Tibial nerve (tissue), 4 donors: Measurements from ENCODE around the gene UGGT2. TPM values are rescaled to one million over a fixed set of nuclear protein-coding genes. Genes with fewer than 3 reads are reported as not detected.

Experiments
- DNase-seq, 2 donors: peaks; one replicate each; pipeline ENCODE4 v3.0.0-alpha.2; 2019; ENCODE audit warnings: low spot score in 2 of 2
- H3K27ac ChIP-seq, 4 donors: fragments of 200-600 bp; sonication (generic) in 3 of 4; one replicate each; pipeline ENCODE4 v1.5.1; 2017 to 2019; ENCODE audit warnings: mild to moderate bottlenecking in 1 of 4
- H3K27me3 ChIP-seq, 2 donors: fragments of 200-600 bp; sonication (generic) in 1 of 2; one replicate each; pipeline versions ENCODE4 v1.5.1 to v1.6.0; 2017 to 2019
- H3K36me3 ChIP-seq, 3 donors: fragments of 200-600 bp; sonication (generic); one replicate each; pipeline ENCODE4 v1.5.1; 2018 to 2019
- H3K4me1 ChIP-seq, 4 donors: fragments of 200-600 bp; sonication (generic) in 3 of 4; one replicate each; pipeline ENCODE4 v1.5.1; 2017 to 2019
- H3K4me3 ChIP-seq, 4 donors: fragments of 200-600 bp; sonication (generic) in 3 of 4; one replicate each; pipeline ENCODE4 v1.5.1; 2017 to 2019; ENCODE audit warnings: mild to moderate bottlenecking in 1 of 4, moderate library complexity in 1 of 4
- H3K9me3 ChIP-seq, 4 donors: fragments of 200-600 bp; sonication (generic) in 3 of 4; one replicate each; pipeline ENCODE4 v1.5.1; 2017 to 2019
- EP300 ChIP-seq, 2 donors: sonication (generic); formaldehyde crosslinking; IDR thresholded peaks; one replicate each; pipeline ENCODE4 v1.6.1; 2017; ENCODE audit warnings: antibody characterized with exemption in 2 of 2, mild to moderate bottlenecking in 1 of 2
- POLR2A ChIP-seq, 2 donors: fragments of 450-650 bp; IDR thresholded peaks; one replicate each; pipeline ENCODE4 v1.6.1; 2017; ENCODE audit warnings: antibody characterized with exemption in 2 of 2, mild to moderate bottlenecking in 2 of 2, moderate library complexity in 2 of 2
- WGBS, 2 donors: methylation state at CpG; one replicate each; pipeline ENCODE4 v1.1.5; 2018; 5-methylcytosine and 5-hydroxymethylcytosine counted together
- total RNA-seq, 4 donors: library from RNA; depleted of rRNA; stranded (reverse); fragments of >200 nt; gene quantifications; one replicate each; pipeline ENCODE4 v1.1.0, GENCODE V29; 2016
- TF ChIP-seq, protein P1 (sequence below), 5 experiments: fragments of 200-600 bp in 3 of 5; fragments of 450-650 bp in 2 of 5; sonication (generic) in 3 of 5; IDR thresholded peaks; one replicate each; pipeline ENCODE4 v1.5.1; 2016 to 2019; ENCODE audit warnings: antibody characterized with exemption in 5 of 5, mild to moderate bottlenecking in 3 of 5, moderate library complexity in 2 of 5

UGGT2 gene
- total RNA-seq, 4 donors from 2014 or later, result 47.7 to 62.4 (median 61.0) TPM

DNA sequence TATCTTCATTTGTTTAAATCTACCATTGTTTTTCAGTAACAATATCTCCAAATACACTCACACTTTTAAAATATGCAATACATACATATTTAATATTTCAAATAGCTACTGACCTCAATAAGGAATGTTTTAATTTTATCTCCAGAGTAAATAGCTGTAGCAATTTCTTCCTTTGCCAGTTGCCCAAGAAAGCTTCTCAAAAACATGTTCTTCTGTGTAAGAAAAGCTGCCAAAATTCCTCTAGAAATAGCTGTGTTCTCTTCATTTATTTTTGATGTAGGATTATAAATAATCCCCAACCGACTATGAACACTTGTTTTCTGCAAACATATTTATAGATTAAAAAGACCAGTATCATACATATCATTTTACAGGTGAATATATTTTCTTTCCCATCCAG, 150.5 kb downstream of the UGGT2 start:
- DNase-seq, result no peak
- H3K27ac ChIP-seq, result no peak overlapping the region
- no peaks in the 10 kb centered on the region for H3K4me1 ChIP-seq
- TF ChIP-seq, protein P1, sequence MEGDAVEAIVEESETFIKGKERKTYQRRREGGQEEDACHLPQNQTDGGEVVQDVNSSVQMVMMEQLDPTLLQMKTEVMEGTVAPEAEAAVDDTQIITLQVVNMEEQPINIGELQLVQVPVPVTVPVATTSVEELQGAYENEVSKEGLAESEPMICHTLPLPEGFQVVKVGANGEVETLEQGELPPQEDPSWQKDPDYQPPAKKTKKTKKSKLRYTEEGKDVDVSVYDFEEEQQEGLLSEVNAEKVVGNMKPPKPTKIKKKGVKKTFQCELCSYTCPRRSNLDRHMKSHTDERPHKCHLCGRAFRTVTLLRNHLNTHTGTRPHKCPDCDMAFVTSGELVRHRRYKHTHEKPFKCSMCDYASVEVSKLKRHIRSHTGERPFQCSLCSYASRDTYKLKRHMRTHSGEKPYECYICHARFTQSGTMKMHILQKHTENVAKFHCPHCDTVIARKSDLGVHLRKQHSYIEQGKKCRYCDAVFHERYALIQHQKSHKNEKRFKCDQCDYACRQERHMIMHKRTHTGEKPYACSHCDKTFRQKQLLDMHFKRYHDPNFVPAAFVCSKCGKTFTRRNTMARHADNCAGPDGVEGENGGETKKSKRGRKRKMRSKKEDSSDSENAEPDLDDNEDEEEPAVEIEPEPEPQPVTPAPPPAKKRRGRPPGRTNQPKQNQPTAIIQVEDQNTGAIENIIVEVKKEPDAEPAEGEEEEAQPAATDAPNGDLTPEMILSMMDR (IDR thresholded peaks at IDR 0.05), result no peak
- TF ChIP-seq EP300 (IDR thresholded peaks at IDR 0.05), result no peak
- no peak for TF ChIP-seq POLR2A (IDR thresholded peaks at IDR 0.05)
- peaks cover 0 to 36% (median 2%) of the 10 kb centered on the region in 3 donors for H3K36me3 ChIP-seq
- no peaks in the 10 kb centered on the region for H3K9me3 ChIP-seq
- WGBS, 2 donors, result 41 to 43% methylated on average over 1 of the region's 1 CpG
- H3K4me3 ChIP-seq, result no peak overlapping the region
- H3K27me3 ChIP-seq, result no peaks in the 10 kb centered on the region

DNA sequence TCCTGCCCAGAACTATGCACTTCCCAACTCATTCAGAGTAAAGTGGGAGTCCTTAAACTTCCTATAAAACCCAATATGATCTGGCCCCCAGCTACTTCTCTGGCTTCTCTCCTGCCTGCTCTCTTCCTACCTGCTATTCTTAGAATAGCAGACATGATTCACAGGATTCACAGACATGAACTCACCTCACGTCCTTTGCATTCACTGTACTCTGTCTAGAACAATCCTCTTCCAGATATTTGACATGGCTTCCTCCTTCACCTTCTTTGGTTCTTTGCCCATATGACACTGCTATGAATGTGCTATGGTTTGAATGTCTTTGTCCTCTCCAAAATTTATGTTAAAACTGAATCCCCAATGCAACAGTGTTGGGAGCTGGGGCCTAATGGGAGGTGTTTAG, 154.9 kb downstream of the UGGT2 start:
- Histone ChIP-seq H3K36me3 (peaks cover 0 to 27% (median 0%) of the 10 kb centered on the region in 3 donors), H3K4me3 (no peak overlapping the region), H3K4me1 (no peaks in the 10 kb centered on the region), H3K9me3 (no peaks in the 10 kb centered on the region), H3K27ac (no peak overlapping the region), H3K27me3 (no peaks in the 10 kb centered on the region)
- no peak for DNase-seq
- TF ChIP-seq, protein P1 (IDR thresholded peaks at IDR 0.05), result no peak
- TF ChIP-seq EP300 (IDR thresholded peaks at IDR 0.05) (no peak), POLR2A (IDR thresholded peaks at IDR 0.05) (no peak)
- 97 to 100% methylated on average over 1 of the region's 1 CpG for WGBS, 2 donors

DNA sequence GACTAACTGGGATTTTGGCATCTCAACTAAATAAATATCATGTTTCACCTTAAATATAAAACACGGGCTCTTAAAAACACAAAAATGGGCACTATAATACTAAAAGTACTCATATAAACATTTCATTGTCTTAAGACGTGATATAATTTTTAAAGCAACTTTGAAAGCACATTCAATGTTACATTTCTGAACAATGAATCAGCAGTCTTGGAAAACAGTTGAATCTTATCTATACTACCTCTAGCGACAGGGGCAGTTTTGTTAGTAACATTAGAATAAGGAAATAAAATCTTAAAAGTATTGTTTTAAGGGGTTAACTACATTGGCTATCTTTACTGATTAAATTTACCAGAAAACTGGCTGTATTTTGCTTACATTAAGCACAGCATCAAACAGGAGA, 156.9 kb downstream of the UGGT2 start:
- Histone ChIP-seq H3K4me3 (no peak overlapping the region), H3K9me3 (no peaks in the 10 kb centered on the region), H3K36me3 (peaks cover 0 to 34% (median 0%) of the 10 kb centered on the region in 3 donors), H3K27ac (no peak overlapping the region), H3K27me3 (no peaks in the 10 kb centered on the region), H3K4me1 (no peaks in the 10 kb centered on the region)
- 75 to 80% methylated on average over 3 of the region's 3 CpGs for WGBS, 2 donors
- no peak for TF ChIP-seq EP300 (IDR thresholded peaks at IDR 0.05)
- no peak for TF ChIP-seq POLR2A (IDR thresholded peaks at IDR 0.05)
- TF ChIP-seq, protein P1 (IDR thresholded peaks at IDR 0.05), result no peak
- no peak for DNase-seq

DNA sequence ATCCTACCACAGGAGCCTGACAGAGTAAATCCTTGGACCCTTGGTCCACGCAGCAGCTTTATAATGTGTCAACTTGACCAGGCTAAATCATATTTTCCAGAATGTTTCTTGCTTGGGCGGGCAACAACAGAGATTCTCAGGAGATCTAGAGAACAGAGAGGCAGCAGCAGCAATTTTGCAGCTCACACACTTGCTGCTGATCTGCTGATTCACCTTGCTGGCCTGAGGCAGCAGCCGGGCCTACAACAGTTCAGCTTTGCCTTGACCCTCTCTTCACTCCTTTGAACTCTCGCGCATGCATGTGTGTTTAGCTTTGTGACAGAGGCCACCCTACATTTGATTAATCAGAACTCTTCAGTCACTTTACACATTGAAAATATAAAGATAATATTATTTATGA, 159.3 kb downstream of the UGGT2 start:
- no peak for DNase-seq
- no peak for TF ChIP-seq EP300 (IDR thresholded peaks at IDR 0.05)
- TF ChIP-seq, protein P1 (IDR thresholded peaks at IDR 0.05), result no peak
- H3K4me1 ChIP-seq, result no peaks in the 10 kb centered on the region
- H3K27me3 ChIP-seq, result no peaks in the 10 kb centered on the region
- H3K27ac ChIP-seq, result no peak overlapping the region
- H3K4me3 ChIP-seq, result no peak overlapping the region
- H3K9me3 ChIP-seq, result no peaks in the 10 kb centered on the region
- H3K36me3 ChIP-seq, result peaks cover 0 to 42% (median 0%) of the 10 kb centered on the region in 3 donors
- WGBS, 2 donors, result 91 to 94% methylated on average over 5 of the region's 5 CpGs

DNA sequence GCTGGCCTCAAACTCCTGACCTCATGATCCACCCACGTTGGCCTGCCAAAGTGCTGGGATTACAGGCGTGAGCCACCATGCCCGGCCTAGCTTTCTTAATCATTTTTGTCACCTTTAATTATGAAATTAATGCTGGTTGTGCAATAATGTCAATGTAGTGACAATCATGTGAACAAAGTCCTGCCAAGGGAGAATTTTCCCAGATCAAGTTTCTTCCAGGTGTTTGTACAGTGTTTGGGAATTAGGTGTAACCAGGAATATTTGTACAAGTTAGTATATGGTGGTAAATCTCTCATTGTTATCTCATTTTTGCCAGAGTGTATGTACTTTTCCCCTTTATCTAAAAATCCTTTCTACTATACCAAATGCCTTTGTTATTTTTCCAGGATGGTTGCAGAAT, 171.1 kb downstream of the UGGT2 start:
- no peaks in the 10 kb centered on the region for H3K27me3 ChIP-seq
- no peak overlapping the region for H3K4me3 ChIP-seq
- H3K9me3 ChIP-seq, result no peaks in the 10 kb centered on the region
- 84 to 91% methylated on average over 3 of the region's 3 CpGs for WGBS, 2 donors
- peaks cover 0 to 54% (median 0%) of the 10 kb centered on the region in 3 donors for H3K36me3 ChIP-seq
- no peaks in the 10 kb centered on the region for H3K4me1 ChIP-seq
- no peak for DNase-seq
- no peak overlapping the region for H3K27ac ChIP-seq
- TF ChIP-seq, protein P1 (IDR thresholded peaks at IDR 0.05), result no peak
- TF ChIP-seq EP300 (IDR thresholded peaks at IDR 0.05) (no peak), POLR2A (IDR thresholded peaks at IDR 0.05) (no peak)
